ENCODE data around the gene OR14I1. TPM values are rescaled to one million over a fixed set of nuclear protein-coding genes. Genes with fewer than 3 reads are reported as not detected.
"Not testable (repeated sequence)": the region's sequence is repeated elsewhere in the genome, so short reads cannot be mapped to it uniquely, and the experiment has no call there.

The OR14I1 gene
- total RNA-seq, 4 donors from 2014 or later: not detected

GRCh38 chr1:248688527-248689298, 13.9 kb downstream of the OR14I1 start:
- TF ChIP-seq CTCF (IDR thresholded peaks at IDR 0.05; ENCODE audit: low read depth): no peak

GRCh38 chr1:248686815-248687214, 15.8 kb downstream of the OR14I1 start:
- TF ChIP-seq CTCF (IDR thresholded peaks at IDR 0.05; ENCODE audit: low read depth): no peak

GRCh38 chr1:248681651-248682050, 20.9 kb downstream of the OR14I1 start:
- no peak for TF ChIP-seq CTCF (IDR thresholded peaks at IDR 0.05; ENCODE audit: low read depth)

- TF ChIP-seq CTCF (IDR thresholded peaks at IDR 0.05; ENCODE audit: low read depth): no peak
Measured at GRCh38 chr1:248670003-248670402, 32.6 kb downstream of the OR14I1 start.

- not testable (repeated sequence) for TF ChIP-seq CTCF (IDR thresholded peaks at IDR 0.05; ENCODE audit: low read depth)
Measured at GRCh38 chr1:248655354-248655753, 47.2 kb downstream of the OR14I1 start, which contains the start of gene OR2T27. Gene OR2T27 (minus strand): TSS chr1:248655528. CDS start chr1:248650884, 4,644 bp downstream.

Small RNAs within 50 kb of the gene (small RNA-seq; reads per million reads assigned to genes)
- gene AHCYP8: not detected

Other genes with a start within 250 kb of the OR14I1 start
- not detected for gene OR2T3, start 229.4 kb downstream of the OR14I1 start, total RNA-seq
- not detected for gene OR2T5, start 214.2 kb downstream of the OR14I1 start, total RNA-seq
- gene OR2G6, start 194.7 kb downstream of the OR14I1 start, total RNA-seq: not detected
- not detected for gene OR2T29, start 140.0 kb downstream of the OR14I1 start, total RNA-seq
- gene OR2T34, start 128.0 kb downstream of the OR14I1 start, total RNA-seq: not detected
- not detected for gene OR2T10, start 105.1 kb downstream of the OR14I1 start, total RNA-seq
- not detected for gene OR2T11, start 67.7 kb downstream of the OR14I1 start, total RNA-seq
- gene OR2T35, start 57.5 kb downstream of the OR14I1 start, total RNA-seq: not detected
- not detected for gene OR2T27, start 47.2 kb downstream of the OR14I1 start, total RNA-seq
- gene LYPD8, start 53.0 kb upstream of the OR14I1 start, total RNA-seq: not detected
- 10 to 100 TPM in 3 of 4 donors, 1 to 10 TPM in 1; 7.2 to 18.8 (median 13.1) TPM for gene SH3BP5L, start 123.1 kb upstream of the OR14I1 start, total RNA-seq
- gene ZNF672, start 135.5 kb upstream of the OR14I1 start, total RNA-seq: 10 to 100 TPM; 16.5 to 25.6 (median 19.7) TPM
- gene ZNF692, start 156.3 kb upstream of the OR14I1 start, total RNA-seq: 10 to 100 TPM; 14.8 to 21.5 (median 18.3) TPM
- gene PGBD2, start 203.5 kb upstream of the OR14I1 start, total RNA-seq: 1 to 10 TPM; 4.6 to 6.4 (median 5.3) TPM